GM23338 (cell line): Measurements from ENCODE around the gene BACH1. TPM values are rescaled to one million over a fixed set of nuclear protein-coding genes. Genes with fewer than 3 reads are reported as not detected.

ENCODE experiments used
- ATAC-seq: fragments of 200-7000 bp; cut with Tn5 transposase; 3 replicates; pipeline ENCODE4 v1.9.1; 2020
- DNase-seq: peaks from one replicate; pipeline ENCODE4 v3.0.0-alpha.2; 2015; ENCODE audit warnings: low spot score
- H2AFZ ChIP-seq: fragments of 200-600 bp; sonication (generic); 2 replicates; pipeline ENCODE4 v1.8.0; 2016; ENCODE audit warnings: antibody characterized with exemption, mild to moderate bottlenecking, moderate library complexity
- H3F3A ChIP-seq: fragments of 200-600 bp; sonication (generic); replicated peaks from 2 replicates; pipeline ENCODE4 v1.8.0; 2017; ENCODE audit warnings: antibody characterized with exemption, mixed run types, low read depth
- H3K27ac ChIP-seq: fragments of 200-600 bp; sonication (generic); 2 replicates; pipeline ENCODE4 v1.6.1; 2016; ENCODE audit warnings: low read depth
- H3K27me3 ChIP-seq: fragments of 200-600 bp; sonication (generic); 2 replicates; pipeline ENCODE4 v1.8.0; 2016; ENCODE audit warnings: mild to moderate bottlenecking, mixed run types, moderate library complexity; ENCODE audit not compliant: insufficient read depth
- H3K36me3 ChIP-seq: fragments of 200-600 bp; sonication (generic); 2 replicates; pipeline ENCODE4 v1.8.0; 2016; ENCODE audit warnings: mild to moderate bottlenecking; ENCODE audit not compliant: insufficient read depth
- H3K4me1 ChIP-seq: fragments of 200-600 bp; sonication (generic); 2 replicates; pipeline ENCODE4 v1.8.0; 2016; ENCODE audit warnings: mild to moderate bottlenecking, moderate library complexity; ENCODE audit not compliant: insufficient read depth
- H3K4me2 ChIP-seq: fragments of 200-600 bp; sonication (generic); 2 replicates; pipeline ENCODE4 v1.7.1; 2017; ENCODE audit warnings: mixed run types
- H3K4me3 ChIP-seq: fragments of 200-600 bp; sonication (generic); 2 replicates; pipeline ENCODE4 v1.6.1; 2016; ENCODE audit warnings: mixed run types
- H3K79me2 ChIP-seq: fragments of 200-600 bp; sonication (generic); replicated peaks from 2 replicates; pipeline ENCODE4 v1.8.0; 2017; ENCODE audit warnings: mild to moderate bottlenecking; ENCODE audit not compliant: insufficient read depth
- H3K9me2 ChIP-seq: fragments of 200-600 bp; sonication (generic); 2 replicates; pipeline ENCODE4 v1.8.0; 2017; ENCODE audit not compliant: insufficient read depth
- H4K20me1 ChIP-seq: fragments of 200-600 bp; sonication (generic); replicated peaks from 2 replicates; pipeline ENCODE4 v1.8.0; 2017; ENCODE audit warnings: mild to moderate bottlenecking; ENCODE audit not compliant: insufficient read depth
- H3K27ac Mint-ChIP-seq: 2 replicates; pipeline ENCODE4 v1.8.0; 2020; ENCODE audit warnings: inconsistent platforms, mild to moderate bottlenecking, moderate library complexity, mixed read lengths
- H3K27me3 Mint-ChIP-seq: 3 replicates; pipeline ENCODE4 v1.8.0; 2022; ENCODE audit warnings: low read depth, mild to moderate bottlenecking, moderate library complexity, mixed read lengths, inconsistent platforms; ENCODE audit not compliant: insufficient read depth, poor library complexity
- H3K36me3 Mint-ChIP-seq: 3 replicates; pipeline ENCODE4 v1.8.0; 2021; ENCODE audit warnings: low read depth, mild to moderate bottlenecking, inconsistent platforms, moderate library complexity, mixed read lengths
- H3K4me1 Mint-ChIP-seq: 3 replicates; pipeline ENCODE4 v1.8.0; 2020; ENCODE audit warnings: mild to moderate bottlenecking, inconsistent platforms, mixed read lengths
- H3K4me3 Mint-ChIP-seq: 3 replicates; pipeline ENCODE4 v1.8.0; 2021; ENCODE audit warnings: moderate library complexity, mild to moderate bottlenecking, inconsistent platforms, mixed read lengths
- H3K9me3 Mint-ChIP-seq: 3 replicates; pipeline ENCODE4 v1.8.0; 2020; ENCODE audit warnings: moderate library complexity, mild to moderate bottlenecking, inconsistent platforms, mixed read lengths
- CREB1 ChIP-seq: fragments of 250-450 bp; sonication (Bioruptor Pico); IDR thresholded peaks from 2 replicates; pipeline ENCODE4 v1.5.0; 2020; ENCODE audit warnings: low read depth, mild to moderate bottlenecking, moderate library complexity
- CTCF ChIP-seq, 2 experiments: fragments of 200-600 bp in 1 of 2; sonication (generic) in 1 of 2; conservative IDR thresholded peaks; 2 replicates each; pipeline versions ENCODE4 v1.5.1 to v1.6.1; 2016 to 2017; ENCODE audit warnings: antibody characterized with exemption in 2 of 2, low read depth in 2 of 2, mild to moderate bottlenecking in 2 of 2, moderate library complexity in 1 of 2
- ETS1 ChIP-seq: IDR thresholded peaks from 2 replicates; pipeline ENCODE4 v1.6.1; 2016; ENCODE audit warnings: antibody characterized with exemption
- EZH2 ChIP-seq: fragments of 200-600 bp; sonication (generic); IDR thresholded peaks from one replicate; pipeline ENCODE4 v1.8.0; 2017; ENCODE audit warnings: antibody characterized with exemption, mild to moderate bottlenecking, low read depth; ENCODE audit not compliant: unreplicated experiment
- EZH2phosphoT487 ChIP-seq: fragments of 200-600 bp; sonication (generic); IDR thresholded peaks from one replicate; pipeline ENCODE4 v1.8.1; 2018; ENCODE audit warnings: antibody characterized with exemption; ENCODE audit not compliant: unreplicated experiment
- JUNB ChIP-seq: IDR thresholded peaks from one replicate; pipeline ENCODE4 v1.6.1; 2016; ENCODE audit warnings: antibody characterized with exemption; ENCODE audit not compliant: unreplicated experiment
- NANOG ChIP-seq: IDR thresholded peaks from 2 replicates; pipeline ENCODE4 v1.6.1; 2016; ENCODE audit warnings: antibody characterized with exemption, borderline replicate concordance
- POLR2AphosphoS5 ChIP-seq: IDR thresholded peaks from 2 replicates; pipeline ENCODE4 v1.6.1; 2016; ENCODE audit warnings: antibody characterized with exemption, low read depth
- REST ChIP-seq: IDR thresholded peaks from one replicate; pipeline ENCODE4 v1.6.1; 2018; ENCODE audit warnings: antibody characterized with exemption; ENCODE audit not compliant: unreplicated experiment
- STAT1 ChIP-seq: IDR thresholded peaks from one replicate; pipeline ENCODE4 v1.6.1; 2016; ENCODE audit warnings: antibody characterized with exemption; ENCODE audit not compliant: unreplicated experiment
- ZNF114 ChIP-seq: fragments of 250-450 bp; sonication (Bioruptor Pico); IDR thresholded peaks from 2 replicates; pipeline ENCODE4 v1.5.0; 2020; ENCODE audit warnings: mild to moderate bottlenecking, moderate library complexity
- ZNF331 ChIP-seq: fragments of 250-450 bp; sonication (Bioruptor Pico); IDR thresholded peaks from 2 replicates; pipeline ENCODE4 v1.5.0; 2020; ENCODE audit warnings: low read depth, mild to moderate bottlenecking, moderate library complexity
- ZNF462 ChIP-seq: fragments of 250-450 bp; sonication (Bioruptor Pico); IDR thresholded peaks from 2 replicates; pipeline ENCODE4 v1.5.0; 2020; ENCODE audit warnings: mild to moderate bottlenecking, moderate library complexity
- polyA plus RNA-seq: library from polyadenylated mRNA; unstranded; fragments of >200 nt; fragmentation: Nextera tagmentation; extraction: Ambion mirVana; gene quantifications from 2 replicates; pipeline ENCODE4 v1.2.1, GENCODE V29; 2016
- total RNA-seq: library from RNA; depleted of rRNA; stranded (reverse); fragments of >200 nt; shearing (Covaris generic); gene quantifications from 2 replicates; pipeline ENCODE4 v1.2.3, GENCODE V29; 2014

The BACH1 gene
- total and polyA plus RNA-seq, 2 experiments from 2014 or later = 18.9 to 41.2 TPM

- Histone ChIP-seq H3K9me2 (no peaks in the 10 kb centered on the region), H3K4me1 (peaks cover 56% of the 10 kb centered on the region), H2AFZ (no peak overlapping the region), H3K27me3 (peaks cover 9% of the 10 kb centered on the region), H3K4me3 (no peak overlapping the region), H4K20me1 (peaks cover 38% of the 10 kb centered on the region), H3F3A (no peaks in the 10 kb centered on the region), H3K36me3 (no peaks in the 10 kb centered on the region), H3K4me2 (0 out of 2 replicates have a peak overlapping the region, but pooled peaks have one; percentile 85), H3K27ac (no peak overlapping the region), H3K79me2 (peaks cover 83% of the 10 kb centered on the region)
- peaks cover 58% of the 10 kb centered on the region for H3K4me1 Mint-ChIP-seq
- ATAC-seq (no peak), DNase-seq (no peak)
- H3K27me3 Mint-ChIP-seq = peaks cover 14% of the 10 kb centered on the region
- no peak overlapping the region; the same call in 2 of the 3 replicates for H3K4me3 Mint-ChIP-seq
- no peak for TF ChIP-seq JUNB
- TF ChIP-seq EZH2 = no peak
- no peak for TF ChIP-seq EZH2phosphoT487
- no peak for TF ChIP-seq CREB1 (CRISPR knock-in tag)
- no peak for TF ChIP-seq ZNF114 (CRISPR knock-in tag)
- no peak for TF ChIP-seq ZNF331 (CRISPR knock-in tag)
- no peak for TF ChIP-seq POLR2AphosphoS5
- TF ChIP-seq CTCF (conservative IDR thresholded peaks at IDR 0.05; ENCODE audit: low read depth in 2 of 2) = no peak
- no peak for TF ChIP-seq STAT1
- TF ChIP-seq REST = no peak
- TF ChIP-seq ZNF462 = no peak
- no peak for TF ChIP-seq NANOG
- TF ChIP-seq ETS1 = no peak
- H3K36me3 Mint-ChIP-seq = peaks cover 2% of the 10 kb centered on the region; the same call in 2 of the 3 replicates
- peak overlapping the region; percentile 32 for H3K27ac Mint-ChIP-seq
- peaks cover 5% of the 10 kb centered on the region; the same call in 1 of the 3 replicates for H3K9me3 Mint-ChIP-seq
Measured at GRCh38 chr21:29302359-29302875, 3.7 kb downstream of the BACH1 start.
